ENCODE data around the gene CEL. TPM values are rescaled to one million over a fixed set of nuclear protein-coding genes. Genes with fewer than 3 reads are reported as not detected.

Gene CEL
- total and polyA plus RNA-seq, 2 experiments from 2014 or later, result 0.27 to 2.3 TPM

DNA sequence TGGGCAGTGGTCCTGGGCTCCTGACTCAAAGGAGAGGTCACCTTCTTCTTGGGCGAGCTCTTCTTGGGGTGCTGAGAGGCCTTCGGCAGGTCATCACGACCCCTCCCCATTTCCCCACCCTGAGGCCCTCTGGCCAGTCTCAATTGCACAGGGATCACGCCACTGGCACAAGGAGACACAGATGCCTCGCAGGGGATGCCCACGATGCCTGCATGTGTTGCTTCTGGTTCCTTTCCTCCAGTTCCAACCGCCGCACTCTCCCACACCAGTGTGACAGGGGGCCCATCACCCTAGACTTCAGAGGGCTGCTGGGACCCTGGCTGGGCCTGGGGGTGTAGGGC, 1.3 kb downstream of the CEL start (continued):
- TF ChIP-seq REST (IDR thresholded peaks at IDR 0.05; ENCODE audit: unreplicated experiment), result no peak
- no peak for TF ChIP-seq ZNF331 (CRISPR knock-in tag; IDR thresholded peaks at IDR 0.05; ENCODE audit: low read depth)
- TF ChIP-seq ZNF114 (CRISPR knock-in tag; IDR thresholded peaks at IDR 0.05), result no peak
- no peak for TF ChIP-seq EZH2 (IDR thresholded peaks at IDR 0.05; ENCODE audit: low read depth, unreplicated experiment)
- TF ChIP-seq CTCF (conservative IDR thresholded peaks at IDR 0.05; ENCODE audit: low read depth in 2 of 2), result no peak

- no peak overlapping the region for H2AFZ ChIP-seq
- no peak for DNase-seq (ENCODE audit: low spot score)
- H3K4me3 Mint-ChIP-seq, result no peak overlapping the region
- no peaks in the 10 kb centered on the region for H3K9me3 Mint-ChIP-seq
- no peak overlapping the region for H3K27ac Mint-ChIP-seq
- no peak for ATAC-seq
- no peak overlapping the region for H3K4me2 ChIP-seq
- H3K27ac ChIP-seq (ENCODE audit: low read depth), result no peak overlapping the region
- H3K79me2 ChIP-seq (replicated peaks; ENCODE audit: insufficient read depth), result no peaks in the 10 kb centered on the region
- peaks cover 8% of the 10 kb centered on the region for H3K27me3 Mint-ChIP-seq (ENCODE audit: insufficient read depth, low read depth, poor library complexity)
- H4K20me1 ChIP-seq (replicated peaks; ENCODE audit: insufficient read depth), result no peaks in the 10 kb centered on the region
- no peaks in the 10 kb centered on the region for H3K9me2 ChIP-seq (ENCODE audit: insufficient read depth)
- H3K4me1 Mint-ChIP-seq, result peaks cover 26% of the 10 kb centered on the region
- 0 out of 2 replicates have a peak, but pooled peaks cover 7% of the 10 kb centered on the region for H3F3A ChIP-seq (replicated peaks; ENCODE audit: low read depth)
- H3K36me3 Mint-ChIP-seq (ENCODE audit: low read depth), result no peaks in the 10 kb centered on the region; the same call in 2 of the 3 replicates
- H3K27me3 ChIP-seq (ENCODE audit: insufficient read depth), result no peaks in the 10 kb centered on the region
- no peaks in the 10 kb centered on the region for H3K36me3 ChIP-seq (ENCODE audit: insufficient read depth)
- H3K4me1 ChIP-seq (ENCODE audit: insufficient read depth), result peaks cover 16% of the 10 kb centered on the region
- H3K4me3 ChIP-seq, result no peak overlapping the region
- no peak for TF ChIP-seq ZNF114 (CRISPR knock-in tag; IDR thresholded peaks at IDR 0.05)
- TF ChIP-seq, protein P1, sequence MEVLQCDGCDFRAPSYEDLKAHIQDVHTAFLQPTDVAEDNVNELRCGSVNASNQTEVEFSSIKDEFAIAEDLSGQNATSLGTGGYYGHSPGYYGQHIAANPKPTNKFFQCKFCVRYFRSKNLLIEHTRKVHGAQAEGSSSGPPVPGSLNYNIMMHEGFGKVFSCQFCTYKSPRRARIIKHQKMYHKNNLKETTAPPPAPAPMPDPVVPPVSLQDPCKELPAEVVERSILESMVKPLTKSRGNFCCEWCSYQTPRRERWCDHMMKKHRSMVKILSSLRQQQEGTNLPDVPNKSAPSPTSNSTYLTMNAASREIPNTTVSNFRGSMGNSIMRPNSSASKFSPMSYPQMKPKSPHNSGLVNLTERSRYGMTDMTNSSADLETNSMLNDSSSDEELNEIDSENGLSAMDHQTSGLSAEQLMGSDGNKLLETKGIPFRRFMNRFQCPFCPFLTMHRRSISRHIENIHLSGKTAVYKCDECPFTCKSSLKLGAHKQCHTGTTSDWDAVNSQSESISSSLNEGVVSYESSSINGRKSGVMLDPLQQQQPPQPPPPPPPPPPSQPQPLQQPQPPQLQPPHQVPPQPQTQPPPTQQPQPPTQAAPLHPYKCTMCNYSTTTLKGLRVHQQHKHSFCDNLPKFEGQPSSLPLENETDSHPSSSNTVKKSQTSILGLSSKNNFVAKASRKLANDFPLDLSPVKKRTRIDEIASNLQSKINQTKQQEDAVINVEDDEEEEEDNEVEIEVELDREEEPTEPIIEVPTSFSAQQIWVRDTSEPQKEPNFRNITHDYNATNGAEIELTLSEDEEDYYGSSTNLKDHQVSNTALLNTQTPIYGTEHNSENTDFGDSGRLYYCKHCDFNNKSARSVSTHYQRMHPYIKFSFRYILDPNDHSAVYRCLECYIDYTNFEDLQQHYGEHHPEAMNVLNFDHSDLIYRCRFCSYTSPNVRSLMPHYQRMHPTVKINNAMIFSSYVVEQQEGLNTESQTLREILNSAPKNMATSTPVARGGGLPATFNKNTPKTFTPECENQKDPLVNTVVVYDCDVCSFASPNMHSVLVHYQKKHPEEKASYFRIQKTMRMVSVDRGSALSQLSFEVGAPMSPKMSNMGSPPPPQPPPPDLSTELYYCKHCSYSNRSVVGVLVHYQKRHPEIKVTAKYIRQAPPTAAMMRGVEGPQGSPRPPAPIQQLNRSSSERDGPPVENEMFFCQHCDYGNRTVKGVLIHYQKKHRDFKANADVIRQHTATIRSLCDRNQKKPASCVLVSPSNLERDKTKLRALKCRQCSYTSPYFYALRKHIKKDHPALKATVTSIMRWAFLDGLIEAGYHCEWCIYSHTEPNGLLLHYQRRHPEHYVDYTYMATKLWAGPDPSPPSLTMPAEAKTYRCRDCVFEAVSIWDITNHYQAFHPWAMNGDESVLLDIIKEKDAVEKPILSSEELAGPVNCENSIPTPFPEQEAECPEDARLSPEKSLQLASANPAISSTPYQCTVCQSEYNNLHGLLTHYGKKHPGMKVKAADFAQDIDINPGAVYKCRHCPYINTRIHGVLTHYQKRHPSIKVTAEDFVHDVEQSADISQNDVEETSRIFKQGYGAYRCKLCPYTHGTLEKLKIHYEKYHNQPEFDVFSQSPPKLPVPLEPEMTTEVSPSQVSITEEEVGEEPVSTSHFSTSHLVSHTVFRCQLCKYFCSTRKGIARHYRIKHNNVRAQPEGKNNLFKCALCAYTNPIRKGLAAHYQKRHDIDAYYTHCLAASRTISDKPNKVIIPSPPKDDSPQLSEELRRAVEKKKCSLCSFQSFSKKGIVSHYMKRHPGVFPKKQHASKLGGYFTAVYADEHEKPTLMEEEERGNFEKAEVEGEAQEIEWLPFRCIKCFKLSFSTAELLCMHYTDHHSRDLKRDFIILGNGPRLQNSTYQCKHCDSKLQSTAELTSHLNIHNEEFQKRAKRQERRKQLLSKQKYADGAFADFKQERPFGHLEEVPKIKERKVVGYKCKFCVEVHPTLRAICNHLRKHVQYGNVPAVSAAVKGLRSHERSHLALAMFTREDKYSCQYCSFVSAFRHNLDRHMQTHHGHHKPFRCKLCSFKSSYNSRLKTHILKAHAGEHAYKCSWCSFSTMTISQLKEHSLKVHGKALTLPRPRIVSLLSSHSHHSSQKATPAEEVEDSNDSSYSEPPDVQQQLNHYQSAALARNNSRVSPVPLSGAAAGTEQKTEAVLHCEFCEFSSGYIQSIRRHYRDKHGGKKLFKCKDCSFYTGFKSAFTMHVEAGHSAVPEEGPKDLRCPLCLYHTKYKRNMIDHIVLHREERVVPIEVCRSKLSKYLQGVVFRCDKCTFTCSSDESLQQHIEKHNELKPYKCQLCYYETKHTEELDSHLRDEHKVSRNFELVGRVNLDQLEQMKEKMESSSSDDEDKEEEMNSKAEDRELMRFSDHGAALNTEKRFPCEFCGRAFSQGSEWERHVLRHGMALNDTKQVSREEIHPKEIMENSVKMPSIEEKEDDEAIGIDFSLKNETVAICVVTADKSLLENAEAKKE (CRISPR knock-in tag; IDR thresholded peaks at IDR 0.05), result no peak
- TF ChIP-seq EZH2 (IDR thresholded peaks at IDR 0.05; ENCODE audit: low read depth, unreplicated experiment), result no peak
- no peak for TF ChIP-seq EZH2phosphoT487 (IDR thresholded peaks at IDR 0.05; ENCODE audit: unreplicated experiment)
- no peak for TF ChIP-seq STAT1 (IDR thresholded peaks at IDR 0.05; ENCODE audit: unreplicated experiment)
- no peak for TF ChIP-seq ZNF331 (CRISPR knock-in tag; IDR thresholded peaks at IDR 0.05; ENCODE audit: low read depth)
- TF ChIP-seq CTCF (conservative IDR thresholded peaks at IDR 0.05; ENCODE audit: low read depth in 2 of 2), result no peak
- no peak for TF ChIP-seq JUNB (IDR thresholded peaks at IDR 0.05; ENCODE audit: unreplicated experiment)
Measured at GRCh38 chr9:133063500-133064231, 1.9 kb downstream of the CEL start.
